HG02973 (cell line): ENCODE measurements around the gene TRAPPC2.

Experiments
- ATAC-seq: cut with Tn5 transposase; IDR thresholded peaks from one replicate; pipeline ENCODE4 v1.9.1; 2021; ENCODE audit warnings: moderate library complexity; ENCODE audit not compliant: unreplicated experiment

TRAPPC2 gene

GRCh38 chrX:13734278-13735172, at the start of gene TRAPPC2, which contains the start of gene OFD1:
TRAPPC2 (minus strand) TSS chrX:13734620; CDS start chrX:13719963, 14,657 bp downstream.
OFD1 (plus strand) TSS chrX:13734748; CDS start chrX:13735072, 324 bp downstream.
- peak; percentile 85 for ATAC-seq

DNA sequence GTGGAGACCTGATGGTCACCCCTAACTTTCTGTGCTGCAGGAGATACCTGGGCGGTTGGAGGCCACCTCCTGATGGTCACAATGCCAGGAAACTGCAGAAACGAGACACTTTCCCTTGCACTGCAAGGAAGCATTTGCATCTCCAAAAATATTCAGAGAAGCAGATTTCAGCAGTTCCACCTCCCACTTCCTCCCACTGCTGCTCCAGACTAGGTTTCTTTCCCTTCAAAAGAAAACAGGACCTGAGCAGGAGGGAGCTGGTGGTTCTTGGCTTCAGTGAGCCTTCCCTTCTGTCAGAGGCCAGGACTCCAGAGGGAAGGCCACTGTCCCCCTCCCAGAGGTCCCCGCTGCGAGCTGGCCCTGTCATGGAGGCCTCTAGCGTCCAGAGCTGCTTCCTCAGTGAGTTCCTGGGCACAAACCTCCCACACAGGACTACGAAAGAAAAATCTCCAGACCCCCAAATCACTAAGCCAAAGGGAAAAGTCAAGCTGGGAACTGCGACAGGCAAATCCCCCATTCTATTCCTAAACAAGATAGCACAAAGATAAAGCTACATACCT, 46.5 kb upstream of the TRAPPC2 start:
- no peak for ATAC-seq

- no peak for ATAC-seq
These were observed 44.5 kb upstream of the TRAPPC2 start for GRCh38 chrX:13778916-13779315.

DNA sequence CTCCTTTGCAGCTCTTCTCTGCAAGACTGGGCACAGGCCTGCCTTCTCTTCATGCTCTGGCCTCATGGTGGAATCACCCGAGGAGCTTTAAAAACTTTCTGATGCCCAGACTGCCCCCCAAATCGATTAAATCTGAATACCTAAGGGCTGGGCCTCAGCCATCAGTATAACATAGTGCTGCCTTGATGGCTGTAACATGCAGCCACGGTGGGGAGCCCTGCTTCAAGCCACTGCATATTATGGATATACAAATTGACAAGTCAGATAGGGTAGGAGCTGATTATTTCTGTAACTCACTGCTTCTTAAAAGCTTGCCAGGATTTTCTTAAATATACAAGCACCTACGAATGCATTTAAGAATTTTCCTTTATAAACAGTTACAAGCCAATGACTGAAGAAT, 42.0 kb upstream of the TRAPPC2 start:
- ATAC-seq, result no peak

- no peak for ATAC-seq
These were observed 41.4 kb upstream of the TRAPPC2 start for GRCh38 chrX:13775837-13776236.

- no peak for ATAC-seq
These were observed 40.3 kb upstream of the TRAPPC2 start for GRCh38 chrX:13774696-13775095.

DNA sequence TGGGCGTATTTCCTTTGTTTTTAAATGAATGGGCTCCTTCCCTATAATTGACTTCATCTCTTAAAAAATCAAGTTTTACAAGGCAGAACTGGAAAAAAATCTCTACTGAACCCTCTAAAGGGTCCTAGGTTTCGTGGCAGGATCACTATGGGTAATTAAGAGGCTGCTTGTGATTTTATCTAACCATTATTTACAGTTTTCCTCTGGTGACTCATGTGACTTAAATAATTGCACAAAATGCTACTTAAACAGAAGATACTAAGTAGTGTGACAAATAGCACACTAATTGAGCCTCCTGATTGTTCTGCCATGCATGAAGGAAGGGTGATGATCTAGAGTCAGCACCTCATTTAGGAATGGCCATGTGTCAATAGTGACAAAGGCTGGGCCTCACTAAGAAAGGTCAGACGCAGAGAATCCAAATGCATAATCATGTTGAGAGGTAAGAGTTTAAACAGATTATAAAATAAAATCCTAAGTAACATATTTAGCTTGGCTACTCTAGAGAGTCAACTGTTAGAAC, 35.7 kb upstream of the TRAPPC2 start:
- no peak for ATAC-seq

- ATAC-seq, result no peak
These were observed 34.5 kb upstream of the TRAPPC2 start for GRCh38 chrX:13768939-13769338.

DNA sequence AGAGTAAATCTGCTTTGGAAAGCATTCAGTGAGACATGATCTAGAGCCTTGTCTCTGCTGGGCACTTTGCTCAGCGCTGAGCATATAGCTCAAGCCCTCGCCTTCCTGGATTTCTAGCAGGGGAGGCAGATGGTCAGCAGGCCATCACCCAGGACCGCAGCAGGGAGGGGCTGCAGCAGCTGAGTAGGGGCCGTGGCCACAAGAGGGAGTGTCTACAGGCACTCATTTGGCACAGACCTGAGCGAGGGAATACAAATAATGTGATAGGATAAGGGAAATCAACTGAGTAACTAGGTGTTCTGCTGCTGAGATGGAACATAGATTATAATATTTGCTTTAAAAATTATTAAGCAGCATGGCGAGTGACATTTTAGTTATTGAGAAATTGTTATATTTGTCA, 30.3 kb upstream of the TRAPPC2 start:
- no peak for ATAC-seq

- ATAC-seq, result no peak
These were observed 29.9 kb upstream of the TRAPPC2 start for GRCh38 chrX:13764281-13764680.

DNA sequence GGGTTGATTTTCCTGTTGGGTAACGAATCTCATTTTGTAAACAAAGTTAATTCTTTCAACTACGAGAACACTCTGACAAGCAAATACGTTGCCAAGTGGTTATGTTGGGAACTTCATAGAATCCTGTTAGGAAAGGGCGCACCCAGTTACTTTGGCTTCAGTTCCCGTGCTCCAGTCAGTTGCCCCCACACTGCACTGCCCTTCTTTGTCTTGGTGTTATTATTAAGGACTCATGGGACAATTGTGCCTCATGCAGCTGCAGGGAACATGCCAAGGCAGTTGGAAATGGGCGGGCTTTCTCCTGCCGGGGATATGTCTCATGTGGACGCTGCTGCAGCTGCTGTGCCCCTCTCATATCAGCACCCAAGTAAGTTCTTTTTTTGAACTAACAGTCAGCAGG, 29.1 kb upstream of the TRAPPC2 start:
- no peak for ATAC-seq

DNA sequence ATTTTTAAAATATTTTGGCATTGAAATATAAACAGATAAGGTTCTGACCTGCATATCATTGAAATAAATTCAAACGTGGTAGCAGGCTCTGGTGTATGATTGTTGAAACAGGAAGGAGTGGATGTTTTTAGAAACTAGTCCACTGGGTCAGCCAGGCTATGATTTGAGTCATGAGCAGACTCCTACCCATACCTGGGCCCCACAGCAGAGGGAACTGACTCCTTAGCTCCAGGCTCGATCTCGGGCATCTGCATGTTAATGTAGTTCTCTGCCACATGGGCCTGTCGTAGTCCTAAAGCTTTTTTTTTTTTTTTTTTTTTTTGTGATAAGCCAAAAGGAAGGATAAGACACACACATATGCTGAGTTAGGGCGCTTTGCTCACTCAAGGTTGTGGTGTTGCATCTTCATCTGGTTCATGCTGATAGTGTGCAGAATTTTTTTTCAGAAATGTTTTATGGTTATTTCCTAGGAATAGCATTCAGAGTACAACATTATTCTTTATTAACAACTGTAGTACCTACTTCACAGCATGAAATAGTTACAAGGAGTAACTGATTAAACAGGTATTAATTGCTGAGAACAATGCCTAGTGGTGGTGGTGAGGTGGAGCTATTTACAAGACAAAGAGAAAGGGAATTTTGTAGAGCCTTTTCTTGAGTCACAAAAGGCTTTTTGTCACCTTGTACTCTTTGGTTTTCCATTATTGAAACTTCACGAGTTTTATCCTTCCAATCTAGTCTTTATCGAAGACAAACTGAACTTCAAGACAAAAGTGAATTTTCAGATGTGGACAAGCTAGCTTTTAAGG, 27.4 kb upstream of the TRAPPC2 start:
- ATAC-seq, result peak; percentile 76

DNA sequence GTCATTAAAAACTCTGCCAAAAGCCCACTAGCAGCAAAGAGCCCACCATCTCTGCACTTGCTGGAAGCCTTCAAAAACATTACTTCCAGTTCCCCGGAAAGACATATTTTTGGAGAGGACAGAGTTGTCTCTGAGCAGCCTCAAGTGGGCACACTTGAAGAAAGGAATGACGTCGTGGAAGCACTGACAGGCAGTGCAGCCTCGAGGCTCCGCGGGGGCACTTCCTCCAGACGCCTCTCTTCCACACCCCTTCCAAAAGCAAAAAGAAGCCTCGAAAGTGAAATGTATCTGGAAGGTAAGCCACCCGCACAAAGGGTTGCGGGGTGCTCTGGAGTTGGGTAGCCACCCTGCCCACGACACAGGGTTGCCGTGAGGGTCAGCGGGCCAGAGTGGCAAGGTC, 26.0 kb upstream of the TRAPPC2 start:
- ATAC-seq, result no peak

DNA sequence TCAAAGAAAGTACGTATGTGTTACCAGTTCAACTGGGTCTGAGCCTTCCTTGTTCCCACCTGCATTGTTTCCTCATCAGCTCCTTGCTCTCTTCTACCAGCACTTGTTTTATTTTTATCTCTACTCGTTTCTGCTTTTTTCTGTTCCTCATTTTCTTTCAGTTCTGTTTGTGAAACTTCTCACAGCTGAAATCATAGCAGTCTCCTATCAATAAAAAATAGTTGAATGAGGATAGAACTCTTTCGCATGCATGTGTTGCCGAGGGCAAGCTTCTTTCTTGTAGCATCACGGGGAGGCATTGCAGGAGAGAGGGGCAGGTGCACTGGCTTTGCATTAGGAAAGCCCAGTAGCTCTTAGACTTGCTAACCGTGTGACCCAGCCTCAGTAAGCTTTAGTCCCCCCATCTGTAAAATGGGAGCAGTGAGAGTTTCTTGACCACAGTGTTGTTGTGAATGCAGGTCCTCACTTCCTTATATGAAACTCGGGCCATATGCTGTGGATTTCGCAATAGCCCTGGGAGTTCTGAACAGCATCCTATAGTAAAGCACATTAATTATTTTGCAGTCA, 24.8 kb upstream of the TRAPPC2 start:
- peak; percentile 53 for ATAC-seq

GRCh38 chrX:13756381-13756780, 22.0 kb upstream of the TRAPPC2 start:
- no peak for ATAC-seq

DNA sequence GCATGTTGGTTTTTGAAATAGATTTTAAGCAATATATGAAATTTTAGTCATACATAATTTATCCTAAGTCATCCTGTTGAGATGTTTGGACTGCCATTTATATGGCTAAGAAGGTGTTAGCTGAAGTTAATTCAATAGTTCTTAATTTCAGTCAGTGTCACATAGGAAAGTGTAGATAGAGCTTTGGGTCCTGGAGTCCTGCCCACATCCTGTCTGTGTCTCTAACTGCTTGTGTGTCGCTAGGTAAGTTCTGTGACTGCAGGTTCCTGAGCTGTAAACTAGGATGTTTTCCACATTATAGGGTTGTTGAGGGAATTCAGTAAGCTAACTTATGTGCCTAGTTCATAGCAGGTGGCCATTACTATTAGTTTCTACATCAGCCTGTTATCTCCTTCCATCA, 20.8 kb upstream of the TRAPPC2 start:
- no peak for ATAC-seq

DNA sequence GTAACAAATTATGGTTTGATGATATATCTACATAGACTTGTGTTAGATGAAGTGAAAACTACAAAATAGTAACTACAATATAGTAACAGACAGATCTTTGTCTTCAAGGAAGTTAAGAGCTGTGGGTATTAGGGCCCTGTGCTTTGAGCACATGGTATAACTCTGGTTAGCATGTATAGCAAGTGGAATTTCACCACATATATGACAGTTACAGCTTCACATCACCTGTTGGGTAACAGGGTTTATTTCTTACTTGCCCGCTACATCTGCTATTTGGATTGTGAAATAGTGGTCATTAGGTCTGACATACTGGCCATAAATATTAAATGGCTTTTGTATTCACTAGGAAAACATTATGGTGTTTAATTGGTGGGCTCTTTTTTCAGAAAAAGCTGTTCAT, 20.3 kb upstream of the TRAPPC2 start:
- ATAC-seq, result no peak

DNA sequence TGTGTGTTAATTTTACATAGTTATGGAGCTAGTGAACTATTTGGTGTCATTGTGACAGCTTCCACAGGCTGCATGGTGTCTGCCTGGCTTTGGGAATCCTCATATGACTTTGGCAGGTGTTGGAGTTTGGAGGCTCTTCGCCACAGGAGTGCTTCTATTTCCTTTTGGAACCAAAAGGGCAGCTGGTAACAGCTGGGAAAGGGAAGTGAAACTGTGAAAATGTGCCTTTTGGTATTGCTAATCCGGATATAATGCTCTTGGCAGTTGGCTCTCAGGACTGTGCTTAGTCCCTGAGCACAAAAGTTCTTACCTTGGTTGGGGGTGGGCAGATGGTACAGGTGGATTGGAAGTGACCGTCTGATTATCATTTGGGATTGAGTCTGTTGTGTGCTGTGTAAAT, 18.2 kb upstream of the TRAPPC2 start:
- ATAC-seq, result peak; percentile 68

GRCh38 chrX:13752141-13752540, 17.7 kb upstream of the TRAPPC2 start:
- ATAC-seq, result no peak

DNA sequence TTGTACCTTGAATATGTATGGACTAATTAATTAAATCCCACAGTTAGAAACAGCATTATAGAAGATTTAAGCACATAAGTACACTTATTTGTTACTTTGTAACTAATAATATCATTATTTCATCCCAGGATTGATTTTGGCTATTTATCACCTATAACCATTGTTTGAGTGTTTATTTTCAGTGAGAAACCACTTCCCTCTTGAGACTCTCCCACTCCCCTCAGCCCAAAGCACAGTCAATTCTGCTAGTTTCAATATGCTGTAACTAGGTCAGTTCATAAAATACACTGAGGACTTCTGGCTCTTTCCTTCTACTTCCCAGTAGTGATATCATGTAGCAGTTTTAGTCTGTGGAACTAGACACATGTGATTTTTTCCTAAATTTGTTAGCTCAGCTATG, 16.4 kb upstream of the TRAPPC2 start:
- peak; percentile 50 for ATAC-seq

GRCh38 chrX:13750204-13750603, 15.8 kb upstream of the TRAPPC2 start:
- ATAC-seq, result no peak
